ENCODE measurements around the gene ANAPC5. TPM values are rescaled to one million over a fixed set of nuclear protein-coding genes. Genes with fewer than 3 reads are reported as not detected.

Gene ANAPC5
- polyA plus RNA-seq, 1 experiment, result 146 TPM

DNA sequence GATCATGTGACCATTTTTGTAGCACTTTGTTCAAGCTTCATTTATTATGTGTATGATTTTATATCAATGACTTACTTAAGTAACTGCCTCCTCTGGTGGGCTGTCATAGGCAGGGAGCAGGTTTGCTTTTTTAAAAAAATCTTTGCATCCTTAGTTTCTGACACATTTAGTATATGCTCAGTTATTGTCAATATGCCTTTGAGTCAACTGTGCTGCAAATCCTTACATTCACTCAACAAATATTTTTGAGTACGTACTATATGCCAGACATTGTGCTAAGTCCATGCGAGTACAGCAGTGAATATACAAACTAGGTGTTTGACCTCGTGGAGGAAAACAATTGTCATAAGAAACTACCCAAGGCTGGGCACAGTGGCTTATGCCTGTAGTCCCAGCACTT, 4.4 kb upstream of the ANAPC5 start:
- Histone ChIP-seq H3K27ac (ENCODE audit: low read depth, low read length) (no peak overlapping the region), H3K9me3 (ENCODE audit: control insufficient read depth, insufficient read depth, low read length) (no peaks in the 10 kb centered on the region), H3K27me3 (ENCODE audit: control insufficient read depth, insufficient read depth, low read length) (no peaks in the 10 kb centered on the region), H3K4me3 (ENCODE audit: low read depth, low read length) (no peak overlapping the region)
- POLR2A ChIA-PET, result interaction anchor here (0.8 kb wide), 1 partner anchor 9 kb away, joined by 3 read pairs; no protein-coding TSS in a partner anchor
- TF ChIP-seq CTCF (IDR thresholded peaks at IDR 0.05; ENCODE audit: low read depth, low read length), result no peak
- no peak for DNase-seq (ENCODE audit: low read depth, low spot score)
- CTCF ChIA-PET, result interaction anchor here (0.8 kb wide), 1 partner anchor 22 kb away, joined by 3 read pairs; no protein-coding TSS in a partner anchor

GRCh38 chr12:121355818-121356217, 3.6 kb upstream of the ANAPC5 start:
- no peaks in the 10 kb centered on the region for H3K9me3 ChIP-seq (ENCODE audit: control insufficient read depth, insufficient read depth, low read length)
- H3K27ac ChIP-seq (ENCODE audit: low read depth, low read length), result no peak overlapping the region
- ChIA-PET POLR2A (interaction anchor here (0.8 kb wide), 1 partner anchor 10 kb away, joined by 3 read pairs; no protein-coding TSS in a partner anchor), CTCF (interaction anchor here (0.8 kb wide), 1 partner anchor 21 kb away, joined by 3 read pairs; no protein-coding TSS in a partner anchor)
- TF ChIP-seq CTCF (IDR thresholded peaks at IDR 0.05; ENCODE audit: low read depth, low read length), result no peak
- no peak for DNase-seq (ENCODE audit: low read depth, low spot score)
- H3K4me3 ChIP-seq (ENCODE audit: low read depth, low read length), result no peak overlapping the region
- H3K27me3 ChIP-seq (ENCODE audit: control insufficient read depth, insufficient read depth, low read length), result no peaks in the 10 kb centered on the region

- Histone ChIP-seq H3K4me3 (ENCODE audit: low read depth, low read length) (peak overlapping the region; percentile 95), H3K27ac (ENCODE audit: low read depth, low read length) (peak overlapping the region; percentile 87), H3K27me3 (ENCODE audit: control insufficient read depth, insufficient read depth, low read length) (no peaks in the 10 kb centered on the region), H3K9me3 (ENCODE audit: control insufficient read depth, insufficient read depth, low read length) (no peaks in the 10 kb centered on the region)
- ChIA-PET POLR2A (interaction anchor here (0.6 to 2.8 kb wide), 9 partner anchors 14 to 127 kb away, joined by 3 to 35 read pairs (median 4); partner anchors contain the start of gene RNF34), CTCF (interaction anchor here (1.2 to 7.7 kb wide), 3 partner anchors 18 to 94 kb away, joined by 3 to 53 read pairs (median 17); no protein-coding TSS in a partner anchor)
- TF ChIP-seq CTCF (IDR thresholded peaks at IDR 0.05; ENCODE audit: low read depth, low read length), result no peak
- no peak for DNase-seq (ENCODE audit: low read depth, low spot score)
Observed at GRCh38 chr12:121352682-121353018, 439 bp upstream of the ANAPC5 start.

DNA sequence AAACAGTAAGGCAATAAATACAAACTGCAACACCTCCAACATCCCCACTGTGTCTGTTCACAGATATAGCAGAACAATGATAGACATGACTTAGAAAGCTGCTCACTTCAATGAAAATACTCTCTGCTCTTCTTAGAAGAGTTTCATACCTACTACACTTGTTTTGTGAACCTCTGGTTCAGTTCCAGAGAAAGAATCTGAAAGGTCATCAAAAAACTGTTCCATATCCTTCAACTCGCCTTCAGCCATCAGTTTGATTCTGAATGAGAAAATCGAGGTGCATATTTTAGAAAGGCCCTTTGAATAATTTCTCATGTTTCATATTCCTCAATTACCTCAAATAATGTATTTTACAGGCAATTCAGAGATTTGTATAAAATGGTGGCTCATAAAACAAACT, 5.5 kb downstream of the ANAPC5 start:
- H3K4me3 ChIP-seq (ENCODE audit: low read depth, low read length), result no peak overlapping the region
- no peaks in the 10 kb centered on the region for H3K9me3 ChIP-seq (ENCODE audit: control insufficient read depth, insufficient read depth, low read length)
- no peak for TF ChIP-seq CTCF (IDR thresholded peaks at IDR 0.05; ENCODE audit: low read depth, low read length)
- POLR2A ChIA-PET, result no interaction called here
- H3K27ac ChIP-seq (ENCODE audit: low read depth, low read length), result no peak overlapping the region
- CTCF ChIA-PET, result interaction anchor here (7.7 kb wide), 1 partner anchor 12 kb away, joined by 53 read pairs; no protein-coding TSS in a partner anchor
- H3K27me3 ChIP-seq (ENCODE audit: control insufficient read depth, insufficient read depth, low read length), result no peaks in the 10 kb centered on the region
- no peak for DNase-seq (ENCODE audit: low read depth, low spot score)

DNA sequence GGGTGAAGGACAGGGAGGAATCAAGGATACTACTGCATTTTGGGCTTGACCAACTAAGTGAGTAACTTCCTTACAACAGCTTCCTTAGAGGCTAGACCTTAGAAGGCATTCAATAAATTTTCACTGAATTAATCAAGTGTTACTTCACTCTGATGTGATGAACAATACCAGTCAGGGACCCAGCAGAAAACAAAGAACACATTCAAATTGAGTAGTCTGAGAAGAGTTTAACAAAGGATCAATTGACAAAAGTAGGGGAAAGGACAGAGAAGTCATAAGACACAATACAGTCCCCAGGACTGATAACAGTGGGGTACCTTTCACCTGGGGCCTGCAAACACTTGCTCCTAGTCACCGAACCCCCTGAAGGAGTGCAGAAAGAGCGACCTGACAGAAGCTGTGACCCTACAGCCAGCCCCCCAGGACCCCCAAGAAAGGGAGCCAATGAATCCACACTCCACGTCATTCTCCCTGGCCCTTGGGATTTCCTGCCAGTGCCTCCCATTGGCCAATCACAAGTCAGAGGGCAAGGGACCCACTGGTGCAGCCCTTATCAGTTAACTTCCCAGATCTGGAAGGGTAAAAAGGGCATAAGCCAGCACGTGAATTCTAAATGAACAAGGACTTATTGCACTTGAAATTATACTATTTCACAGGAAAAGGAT, 6.9 kb downstream of the ANAPC5 start:
- Histone ChIP-seq H3K9me3 (ENCODE audit: control insufficient read depth, insufficient read depth, low read length) (no peaks in the 10 kb centered on the region), H3K27me3 (ENCODE audit: control insufficient read depth, insufficient read depth, low read length) (no peaks in the 10 kb centered on the region), H3K27ac (ENCODE audit: low read depth, low read length) (no peak overlapping the region), H3K4me3 (ENCODE audit: low read depth, low read length) (no peak overlapping the region)
- ChIA-PET CTCF (interaction anchor here (2.4 to 7.7 kb wide), 2 partner anchors 11 kb away, joined by 29 to 53 read pairs; no protein-coding TSS in a partner anchor), POLR2A (no interaction called here)
- no peak for DNase-seq (ENCODE audit: low read depth, low spot score)
- no peak for TF ChIP-seq CTCF (IDR thresholded peaks at IDR 0.05; ENCODE audit: low read depth, low read length)

All from AG04450 (cell line).